Ovary (tissue), 9 donors: ENCODE measurements around the gene TNFRSF14. TPM values are rescaled to one million over a fixed set of nuclear protein-coding genes. Genes with fewer than 3 reads are reported as not detected.

ENCODE experiments used
- polyA plus RNA-seq, 2 donors: library from polyadenylated mRNA; stranded (reverse); fragments of 200-250 nt in 1 of 2; fragments of 350-450 nt in 1 of 2; fragmentation: Illumina TruSeq in 1 of 2; extraction: RNeasy Lipid Tissue Mini Kit (QIAGEN cat#74804) in 1 of 2; gene quantifications; one replicate each; pipeline ENCODE4 v1.2.3, GENCODE V29; 2013 to 2014
- total RNA-seq, 7 donors: library from RNA; depleted of rRNA in 2 of 7; stranded (reverse); fragments of >200 nt in 2 of 7; fragmentation: NEBNext Ultra II Directional in 3 of 7; extraction: Animal tissue kit (Norgen Biotek cat#: 25700) in 3 of 7; gene quantifications; one replicate each; pipeline versions ENCODE4 v1.1.0 to v1.2.4, GENCODE V29; 2016 to 2023
- donor health status: DM: no; HTN: no; CAD: no; lungs with moderate emphysema.
- donor health status: DM: no; HTN: no; CAD: no.
- donor health status: Bipolar disorder and iron deficiency.
- donor health status: DM: yes; HTN: yes; CAD: no.
- donor health status: DM: no; HTN: no; CAD: no.
- donor health status: DM: yes; HTN: yes; CAD: no.

TNFRSF14 gene
- total and polyA plus RNA-seq, 9 donors = 4.3 to 78.5 (median 57.6) TPM

Other genes starting within 250 kb of the TNFRSF14 start
- gene MORN1, start 164.8 kb upstream of the TNFRSF14 start, total RNA-seq = 10 to 100 TPM; 15.6 to 24.2 (median 17.8) TPM
- gene MORN1, start 164.8 kb upstream of the TNFRSF14 start, polyA plus RNA-seq = 1 to 10 TPM; 1.7 to 8.6 TPM
- 100 to 1,000 TPM in 3 of 7 donors, 10 to 100 TPM in 4; 51.0 to 130 (median 99.0) TPM for gene RER1, start 164.5 kb upstream of the TNFRSF14 start, total RNA-seq
- gene RER1, start 164.5 kb upstream of the TNFRSF14 start, polyA plus RNA-seq = 100 to 1,000 TPM in 1 of 2 donors, 10 to 100 TPM in 1; 66.0 to 224 TPM
- 10 to 100 TPM; 14.4 to 25.9 (median 23.0) TPM for gene PEX10, start 143.8 kb upstream of the TNFRSF14 start, total RNA-seq
- gene PEX10, start 143.8 kb upstream of the TNFRSF14 start, polyA plus RNA-seq = 10 to 100 TPM; 14.5 to 19.3 TPM
- gene PLCH2, start 80.1 kb upstream of the TNFRSF14 start, total RNA-seq = under 1 TPM in 6 of 7 donors, not detected in 1; 0.05 to 0.84 (median 0.47) TPM
- under 1 TPM; 0.08 to 0.19 TPM for gene PLCH2, start 80.1 kb upstream of the TNFRSF14 start, polyA plus RNA-seq
- gene PANK4, start 29.8 kb upstream of the TNFRSF14 start, total RNA-seq = 10 to 100 TPM; 19.7 to 33.3 (median 29.1) TPM
- 10 to 100 TPM; 14.7 to 17.1 TPM for gene PANK4, start 29.8 kb upstream of the TNFRSF14 start, polyA plus RNA-seq
- under 1 TPM in 3 of 7 donors, not detected in 4; 0.25 to 0.53 (median 0.31) TPM for gene HES5, start 26.1 kb upstream of the TNFRSF14 start, total RNA-seq
- gene HES5, start 26.1 kb upstream of the TNFRSF14 start, polyA plus RNA-seq = under 1 TPM; 0.13 to 0.36 TPM
- 10 to 100 TPM in 6 of 7 donors, 1 to 10 TPM in 1; 3.2 to 34.1 (median 20.2) TPM for gene PRXL2B, start 30.4 kb downstream of the TNFRSF14 start, total RNA-seq
- gene PRXL2B, start 30.4 kb downstream of the TNFRSF14 start, polyA plus RNA-seq = 1 to 10 TPM; 7.0 to 9.6 TPM
- gene MMEL1, start 76.6 kb downstream of the TNFRSF14 start, total RNA-seq = 1 to 10 TPM in 3 of 7 donors, under 1 TPM in 1, not detected in 3; 0.45 to 7.9 (median 1.1) TPM
- gene MMEL1, start 76.6 kb downstream of the TNFRSF14 start, polyA plus RNA-seq = 1 to 10 TPM in 1 of 2 donors, under 1 TPM in 1; 0.42 to 1.1 TPM
- 1 to 10 TPM; 1.1 to 3.2 (median 2.5) TPM for gene TTC34, start 245.3 kb downstream of the TNFRSF14 start, total RNA-seq
- under 1 TPM; 0.12 to 0.59 TPM for gene TTC34, start 245.3 kb downstream of the TNFRSF14 start, polyA plus RNA-seq